GM19372 (cell line): Measurements from ENCODE around the gene AURKB.

ENCODE experiments used
- ATAC-seq: cut with Tn5 transposase; IDR thresholded peaks from one replicate; pipeline ENCODE4 v1.9.1; 2021; ENCODE audit warnings: mild to moderate bottlenecking, low read depth, moderate library complexity; ENCODE audit not compliant: unreplicated experiment

Gene AURKB

DNA sequence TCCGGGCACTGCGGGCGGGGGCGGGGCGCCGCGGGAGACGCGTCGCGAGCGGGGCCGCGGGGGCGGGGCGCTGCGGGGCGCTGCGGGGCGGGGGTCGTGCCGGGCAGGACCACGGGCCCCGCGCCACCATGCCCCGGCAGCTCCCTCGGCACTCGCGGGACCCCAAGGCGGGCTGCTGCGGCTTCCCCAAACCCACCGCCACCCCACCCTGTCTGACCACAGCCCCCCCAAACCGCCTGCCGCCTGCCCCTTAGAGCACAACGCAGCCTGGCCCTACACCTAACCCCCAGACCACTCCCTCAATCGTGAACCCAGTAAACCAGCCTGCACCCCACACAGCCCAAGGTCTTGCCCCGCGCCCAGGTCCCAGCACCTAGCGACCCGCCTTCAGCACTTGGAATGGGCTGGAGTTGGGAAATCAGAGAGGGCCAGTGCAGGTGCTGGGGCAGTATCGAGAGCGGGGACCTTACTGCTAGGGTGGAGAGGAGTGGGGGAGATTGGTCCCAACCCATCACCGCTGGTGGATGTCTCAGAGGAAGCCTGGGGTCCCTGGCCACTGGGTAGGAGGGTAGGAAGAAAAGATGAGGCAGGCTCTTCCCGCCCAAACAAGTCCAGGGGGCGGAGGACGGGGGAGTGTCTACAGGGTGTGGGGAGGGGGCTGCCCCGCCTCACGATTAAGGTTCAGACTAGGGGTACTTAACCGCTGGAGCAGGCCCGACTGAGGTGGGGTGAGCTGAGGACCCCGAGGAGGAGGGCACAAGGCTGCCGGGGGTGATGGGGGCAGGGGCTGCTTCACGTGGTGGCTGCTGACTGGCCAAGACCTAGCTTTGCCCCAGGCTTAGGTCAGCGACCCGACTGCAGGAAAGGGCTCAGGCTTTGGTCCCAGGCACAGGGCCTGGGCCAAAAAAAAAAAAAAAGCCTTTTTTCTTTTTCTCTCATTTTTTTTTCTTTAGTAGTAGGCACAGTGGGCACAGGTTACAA lies 47.1 kb downstream of the AURKB start:
- no peak for ATAC-seq

DNA sequence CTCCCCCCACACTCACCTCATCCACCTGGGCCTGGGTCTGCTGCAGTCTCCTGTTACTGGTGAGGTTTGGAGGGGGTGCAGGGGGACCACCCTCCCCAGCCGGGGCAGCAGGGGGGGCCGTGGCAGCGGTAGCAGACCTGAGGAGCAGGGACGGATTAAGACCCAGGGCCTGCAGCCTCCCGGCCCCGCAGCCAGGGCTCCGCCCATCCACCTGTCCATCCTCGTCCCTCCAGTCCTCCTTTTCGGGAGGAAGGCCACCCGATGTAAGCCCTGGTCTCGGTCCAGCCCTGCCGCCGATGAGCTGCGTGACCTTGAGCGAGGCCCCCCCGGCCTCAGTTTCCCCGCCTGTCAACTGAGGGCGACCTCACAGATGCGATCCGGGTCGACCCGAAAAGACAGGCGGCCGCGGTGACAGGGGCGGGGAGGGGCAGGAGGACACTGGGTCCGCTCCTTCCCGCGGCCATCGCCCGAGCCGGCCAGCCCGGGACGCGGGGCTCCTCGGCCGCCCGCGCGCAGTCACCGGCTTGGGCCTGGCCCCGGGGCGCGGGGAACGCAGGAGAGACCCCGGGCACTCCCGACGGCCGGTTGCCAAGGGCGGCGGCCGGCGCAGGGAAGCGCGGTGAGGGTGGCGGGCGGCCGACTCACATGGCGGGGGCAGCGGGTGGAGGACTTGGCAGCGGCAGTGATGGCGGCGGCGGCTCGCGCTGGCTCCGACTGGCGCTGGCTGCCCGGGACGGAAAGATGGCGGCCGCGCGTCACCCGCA lies 48.0 kb downstream of the AURKB start, which contains the start of gene VAMP2:
VAMP2 (minus strand) TSS at position 716 of the 764 bp plus-strand sequence; CDS start at position 647, 69 bp downstream.
- peak; percentile 57 for ATAC-seq

DNA sequence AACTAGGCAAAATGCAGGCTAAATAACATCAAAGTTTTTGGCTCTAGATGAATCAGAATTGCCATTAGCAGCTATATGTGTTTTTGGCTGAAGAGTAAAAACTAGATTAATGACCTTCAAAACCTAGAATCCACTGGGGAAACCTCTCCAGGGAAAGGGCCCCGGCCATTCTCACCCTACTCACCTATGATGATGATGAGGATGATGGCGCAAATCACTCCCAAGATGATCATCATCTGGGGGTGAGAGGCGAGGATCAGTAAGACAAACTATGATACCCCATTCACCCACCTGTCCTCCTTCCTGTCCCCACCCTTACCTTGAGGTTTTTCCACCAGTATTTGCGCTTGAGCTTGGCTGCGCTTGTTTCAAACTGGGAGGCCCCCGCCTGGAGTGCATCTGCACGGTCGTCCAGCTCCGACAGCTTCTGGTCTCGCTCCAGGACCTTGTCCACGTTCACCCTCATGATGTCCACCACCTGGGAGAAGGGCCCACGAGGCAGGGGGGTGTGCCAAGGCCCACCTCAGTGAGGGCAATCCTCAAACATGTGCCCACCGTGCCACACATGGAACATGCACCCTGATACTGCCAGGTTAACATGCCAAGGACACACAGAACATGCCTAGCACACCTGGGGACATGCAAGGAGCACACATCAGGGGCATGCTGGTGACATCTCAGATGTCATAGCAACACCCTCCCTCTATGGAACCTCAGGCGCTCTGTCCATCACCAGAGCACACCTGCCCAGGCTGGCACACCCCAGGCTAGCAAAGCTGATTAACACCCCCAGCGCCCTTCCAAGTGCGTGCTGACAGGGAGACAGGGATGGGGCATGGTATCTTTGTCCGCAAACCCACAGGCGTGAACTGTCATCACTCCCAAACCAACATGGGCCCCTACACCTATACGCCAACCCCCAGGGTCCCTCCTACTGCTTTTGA lies 48.8 kb downstream of the AURKB start:
- ATAC-seq = no peak

DNA sequence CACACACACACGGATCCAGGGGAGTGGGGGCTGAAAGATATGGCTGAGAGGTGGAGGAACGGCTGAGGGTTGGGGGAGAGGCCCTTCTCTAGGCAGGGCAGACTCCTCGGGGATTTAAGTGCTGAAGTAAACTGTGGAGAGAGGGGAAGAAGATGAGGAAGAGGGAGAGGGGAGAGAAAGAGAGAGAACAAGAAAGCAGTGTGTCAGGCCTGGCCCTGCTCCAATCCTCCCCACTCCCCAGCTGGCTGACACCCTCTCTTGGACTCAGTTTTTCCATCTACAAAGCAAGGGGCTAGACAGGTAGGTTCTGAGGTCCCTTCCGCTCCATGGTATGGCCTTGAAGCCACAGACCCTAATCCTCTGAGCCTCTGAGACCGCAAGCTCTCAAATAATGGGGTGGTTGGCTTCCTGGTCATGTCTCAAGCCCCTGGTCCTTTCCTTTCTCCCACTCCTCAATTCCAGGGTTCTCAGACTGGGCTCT lies 49.6 kb downstream of the AURKB start:
- ATAC-seq = no peak

DNA sequence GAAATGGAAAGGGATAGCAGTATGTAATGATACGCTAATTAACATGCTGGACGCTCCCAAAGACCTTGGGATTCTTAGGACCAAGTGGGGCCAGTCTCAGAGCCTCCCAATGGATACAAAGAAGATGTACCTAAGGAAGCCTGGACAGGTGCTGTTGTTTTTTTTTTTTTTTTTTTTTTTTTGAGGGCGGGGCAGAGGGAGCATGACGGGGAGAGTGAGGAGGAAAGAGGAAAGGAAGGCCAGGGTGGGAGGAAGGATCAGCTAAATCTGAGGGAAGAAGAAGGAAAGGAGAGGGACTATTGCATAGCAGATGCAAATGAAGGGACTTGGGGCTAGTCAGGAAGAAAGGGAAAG lies 50.2 kb downstream of the AURKB start:
- no peak for ATAC-seq

DNA sequence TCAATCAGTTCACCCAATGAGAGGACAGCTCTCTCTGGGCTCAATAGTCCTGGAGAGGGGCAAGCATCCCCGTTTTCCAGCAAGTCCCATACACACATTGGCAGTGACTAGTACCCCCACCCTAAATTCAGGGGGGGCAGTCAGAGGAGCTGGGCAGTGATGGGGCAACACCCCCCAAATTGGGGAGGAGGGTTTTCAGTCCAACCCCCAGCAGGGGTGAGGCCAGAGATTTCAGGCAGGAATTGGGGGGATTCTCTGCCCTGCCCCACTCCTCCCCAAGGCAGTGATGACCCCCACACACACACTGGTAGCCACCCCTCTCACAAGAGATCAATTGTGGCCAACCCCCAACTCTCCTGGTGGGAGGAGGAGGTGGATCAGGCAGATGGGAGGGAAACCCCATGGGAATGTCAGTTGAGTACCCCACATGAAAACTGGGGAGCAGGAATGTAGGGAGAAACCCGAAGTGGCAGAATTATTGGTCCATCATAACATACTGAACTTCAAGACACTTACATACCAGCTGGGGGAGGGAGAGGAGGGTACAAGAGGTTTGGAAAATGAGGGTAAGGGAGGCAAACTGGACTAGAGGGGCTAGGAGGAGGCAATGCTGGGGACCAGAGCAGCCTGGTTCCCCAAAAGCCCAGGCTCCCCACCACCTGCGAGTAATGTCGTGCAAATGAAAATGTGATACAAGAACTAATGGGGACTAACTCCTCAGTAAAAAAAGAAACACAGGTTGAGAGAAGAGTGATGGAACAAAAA lies 50.7 kb downstream of the AURKB start:
- no peak for ATAC-seq

DNA sequence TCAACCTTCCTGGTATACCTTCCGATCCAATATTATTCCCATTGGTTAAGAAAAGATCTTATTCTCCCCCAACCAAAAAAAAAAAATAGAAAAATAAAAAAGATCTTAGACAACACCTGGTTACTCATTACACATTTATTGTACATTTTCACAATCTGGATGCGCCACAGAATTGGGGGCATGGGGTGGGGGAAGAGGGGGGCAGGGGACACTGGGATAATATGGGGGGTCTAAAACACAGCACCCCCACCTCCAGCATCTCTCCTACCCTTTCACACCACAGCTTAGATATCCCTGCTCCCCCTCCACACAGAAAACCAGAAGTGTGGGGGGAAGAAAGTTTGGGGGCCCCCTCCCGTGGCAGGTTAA lies 51.4 kb downstream of the AURKB start:
- no peak for ATAC-seq

DNA sequence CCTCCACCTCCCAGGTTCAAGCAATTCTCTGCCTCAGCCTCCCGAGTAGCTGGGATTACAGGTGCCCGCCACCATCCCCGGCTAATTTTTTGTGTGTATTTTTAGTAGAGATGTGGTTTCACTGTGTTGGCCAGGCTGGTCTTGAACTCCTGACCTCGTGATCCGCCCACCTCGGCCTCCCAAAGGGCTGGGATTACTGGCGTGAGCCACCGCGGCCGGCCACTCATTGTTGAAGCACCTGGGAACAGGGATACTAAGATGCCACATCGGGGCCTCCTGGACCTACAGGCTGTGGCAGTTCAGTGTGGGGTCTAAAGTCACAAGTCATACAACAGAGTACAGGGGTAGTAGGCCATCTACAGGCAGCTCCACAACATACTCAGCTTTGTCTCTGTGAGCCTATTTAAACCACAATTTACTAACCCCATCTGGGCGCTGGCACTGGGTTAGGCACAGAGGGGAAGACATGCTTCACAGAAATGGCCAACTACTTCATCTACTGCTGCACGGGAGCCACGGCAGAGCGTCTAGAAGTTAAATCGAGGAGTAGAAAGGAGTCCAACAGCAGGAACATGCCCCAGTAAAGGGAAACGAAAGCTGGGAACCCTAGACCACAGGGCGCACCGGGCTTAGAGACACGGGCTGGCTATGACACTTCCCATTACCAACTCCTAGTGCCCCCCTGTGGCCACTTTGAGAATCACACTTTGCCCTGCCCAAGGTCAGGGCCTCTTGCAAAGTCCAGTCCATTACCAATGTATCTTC lies 51.9 kb downstream of the AURKB start:
- no peak for ATAC-seq

DNA sequence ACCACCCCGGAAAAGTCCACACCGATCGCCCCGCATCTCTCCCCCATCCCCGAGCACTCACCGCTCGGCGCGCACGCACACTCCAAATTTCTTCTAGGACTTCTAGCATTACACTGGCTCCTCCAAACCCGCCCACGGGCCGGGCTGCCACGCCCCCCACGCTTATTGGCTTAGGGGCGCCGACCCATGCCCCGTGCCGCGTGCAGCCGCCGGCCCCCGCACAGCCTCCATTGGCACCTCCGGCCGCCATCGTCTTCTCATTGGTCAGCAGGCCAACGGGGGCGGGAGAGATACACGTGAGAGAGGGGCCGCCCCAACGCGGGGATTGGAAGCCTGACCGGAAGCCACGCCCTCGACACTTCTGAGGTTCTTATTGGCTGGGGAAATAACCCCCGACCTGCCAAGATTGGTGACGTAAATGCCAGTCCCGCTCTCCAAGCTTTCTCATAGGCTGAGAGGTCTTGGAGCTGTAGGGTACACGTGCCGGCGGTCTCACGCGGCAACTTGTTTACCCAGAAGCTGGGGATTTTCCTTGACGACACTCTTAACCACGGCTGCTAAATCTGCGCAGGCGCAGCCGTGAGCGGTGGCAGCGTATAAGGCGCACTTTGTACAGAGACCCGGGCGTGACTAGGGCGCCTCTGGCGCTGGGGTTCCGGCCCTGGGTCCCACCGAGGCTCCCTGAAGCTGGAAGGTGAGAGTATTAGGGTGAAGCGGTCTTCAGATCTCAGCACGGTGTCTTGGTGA lies 54.0 kb downstream of the AURKB start:
- peak; percentile 85 for ATAC-seq

DNA sequence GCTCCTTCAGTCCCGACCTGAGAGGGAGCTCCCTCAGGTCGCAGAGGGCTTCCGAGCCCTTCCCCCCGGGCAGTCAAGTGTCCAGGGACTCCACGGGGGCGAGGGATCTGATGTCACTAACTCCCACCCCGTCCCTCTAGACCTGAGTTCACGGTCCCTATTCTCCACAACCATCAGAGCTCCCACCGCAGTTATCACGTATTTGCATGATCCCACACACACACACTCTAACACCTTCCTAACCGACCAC lies 54.5 kb downstream of the AURKB start:
- no peak for ATAC-seq

DNA sequence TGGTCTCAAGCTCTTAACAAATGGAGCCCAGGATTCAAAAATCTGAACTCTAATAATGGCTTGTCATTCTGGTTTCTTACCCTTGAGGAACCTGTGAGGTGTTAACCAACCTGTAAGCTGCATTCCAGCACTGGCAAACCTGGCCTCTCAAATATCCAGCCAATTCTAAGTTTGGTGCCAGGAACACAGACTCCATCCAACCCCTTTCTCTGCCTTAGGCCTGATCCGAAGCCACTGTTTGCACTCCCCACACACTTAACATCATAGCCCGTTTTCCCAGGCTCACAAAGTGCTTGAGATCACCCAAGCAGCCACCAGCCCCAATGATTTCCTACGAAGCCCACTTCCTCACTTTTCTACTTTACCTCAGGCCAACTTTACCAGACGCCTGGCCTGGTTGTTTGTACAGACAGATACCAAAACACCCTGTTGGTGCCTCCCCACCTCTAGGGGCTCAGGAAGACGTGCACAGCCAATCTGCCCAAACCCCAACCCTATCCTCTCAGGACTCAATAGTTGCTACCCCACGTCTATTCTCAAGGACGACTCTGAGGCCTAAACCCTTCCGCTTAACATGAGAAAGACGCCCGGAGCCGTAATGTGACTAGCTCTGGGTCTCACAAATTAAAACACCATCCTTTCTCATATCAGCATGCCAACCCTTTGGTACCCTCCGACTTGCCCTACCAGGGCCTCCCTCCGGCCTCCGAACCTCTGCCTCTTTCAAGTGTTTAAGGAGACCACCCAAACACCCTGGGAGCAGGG lies 55.0 kb downstream of the AURKB start:
- ATAC-seq = no peak
